ENCODE measurements around the gene CSF1.

DNA sequence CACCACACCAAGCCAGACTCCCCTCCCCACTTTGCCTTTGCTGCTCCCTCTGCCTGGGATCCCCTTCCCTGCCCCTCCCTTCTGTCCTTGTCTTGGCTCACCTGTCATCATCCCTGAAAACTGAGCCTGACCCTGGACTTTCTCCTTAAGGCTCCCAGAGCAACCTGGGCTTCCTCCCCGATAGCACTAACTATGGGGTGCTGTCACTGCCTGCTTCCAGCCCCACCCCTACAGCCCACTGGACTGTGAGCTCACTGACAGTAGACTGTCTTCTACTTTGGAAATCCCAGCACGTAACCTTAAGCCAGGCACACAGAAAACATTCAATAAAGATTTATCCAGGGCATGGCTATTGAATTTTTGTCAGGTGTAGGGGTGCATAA lies 9.5 kb upstream of the CSF1 start:
- TF ChIP-seq ZNF274 (IDR thresholded peaks at IDR 0.05; ENCODE audit: low read depth, low read length) (no peak), YY1 (IDR thresholded peaks at IDR 0.05; ENCODE audit: insufficient read depth, insufficient read length) (no peak)
